HT1080 (cell line): ENCODE results near the gene CACHD1. TPM values are rescaled to one million over a fixed set of nuclear protein-coding genes. Genes with fewer than 3 reads are reported as not detected.
A peak's percentile ranks its signal among the peaks of the same experiment; 100 is the strongest.

Source experiments
- DNase-seq: peaks from one replicate; pipeline ENCODE4 v3.0.0-alpha.2; 2015; ENCODE audit warnings: low read depth
- total RNA-seq: library from RNA; depleted of rRNA; stranded (reverse); fragments of >200 nt; shearing (Covaris generic); gene quantifications from 2 replicates; pipeline ENCODE4 v1.2.3, GENCODE V29; 2014

Gene CACHD1
- total RNA-seq, 1 experiment from 2014 or later: 6.0 TPM

- DNase-seq: no peak
Observed at GRCh38 chr1:64545118-64545843, 75.4 kb downstream of the CACHD1 start.

DNA sequence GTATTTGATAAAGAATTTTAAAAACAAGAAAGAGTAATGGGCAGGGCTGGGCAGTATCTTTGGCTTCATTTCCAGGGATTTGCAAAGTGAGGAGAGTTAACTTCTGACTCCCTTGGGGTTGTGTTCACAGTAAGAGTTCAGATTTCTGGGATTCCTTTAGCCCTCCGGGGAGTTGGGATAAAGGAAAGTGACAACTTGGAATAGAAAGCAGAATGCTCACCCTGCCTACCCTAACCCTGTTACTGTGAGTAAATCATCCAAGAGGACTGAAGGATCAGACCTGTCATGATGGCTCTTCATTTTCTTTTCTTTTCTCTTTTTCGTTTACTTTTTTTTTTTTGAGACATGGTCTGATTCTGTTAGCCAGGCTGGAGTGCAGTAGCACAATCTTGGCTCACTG lies 76.1 kb downstream of the CACHD1 start:
- DNase-seq: no peak

- no peak for DNase-seq
Observed at GRCh38 chr1:64549464-64550239, 79.7 kb downstream of the CACHD1 start.

- no peak for DNase-seq
Observed at GRCh38 chr1:64550510-64550909, 80.6 kb downstream of the CACHD1 start.

DNA sequence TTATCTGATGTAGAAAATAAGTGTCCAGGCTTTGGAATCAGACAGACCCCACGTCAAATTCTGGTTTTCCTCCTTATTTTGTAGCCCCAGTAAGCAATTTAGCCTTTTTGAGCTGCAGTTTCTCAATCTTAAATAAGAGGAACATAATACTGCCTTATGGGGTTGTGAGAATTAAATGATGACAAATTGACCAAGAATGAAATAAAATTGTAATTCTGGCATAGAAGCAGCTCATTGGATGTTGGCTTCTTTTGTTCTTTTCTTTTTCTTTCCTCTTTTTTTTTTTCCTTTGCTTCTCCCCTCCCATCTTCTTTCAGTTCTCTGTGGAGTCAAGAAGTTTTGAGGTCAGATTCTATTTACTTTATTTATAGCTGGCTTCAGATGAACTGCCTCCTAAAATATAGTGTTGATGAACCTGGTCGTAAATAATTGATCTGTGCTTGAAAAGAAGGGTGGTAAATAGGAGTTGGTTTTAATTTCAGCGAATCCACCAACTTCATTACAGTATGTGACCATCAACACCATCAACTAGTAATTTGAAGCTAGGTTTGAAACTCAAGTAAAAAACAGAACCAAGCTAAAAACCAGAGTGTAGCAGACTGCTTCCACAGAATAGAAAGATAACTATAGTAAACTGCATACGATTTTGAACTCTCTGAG lies 81.1 kb downstream of the CACHD1 start:
- DNase-seq: no peak

GRCh38 chr1:64553285-64553684 lies 83.4 kb downstream of the CACHD1 start:
- DNase-seq: no peak

GRCh38 chr1:64555947-64556346 lies 86.0 kb downstream of the CACHD1 start:
- no peak for DNase-seq

- no peak for DNase-seq
Observed at GRCh38 chr1:64561993-64562392, 92.1 kb downstream of the CACHD1 start.

GRCh38 chr1:64563958-64564565 lies 94.1 kb downstream of the CACHD1 start:
- no peak for DNase-seq

- DNase-seq: no peak
Observed at GRCh38 chr1:64564891-64565290, 95.0 kb downstream of the CACHD1 start.

DNA sequence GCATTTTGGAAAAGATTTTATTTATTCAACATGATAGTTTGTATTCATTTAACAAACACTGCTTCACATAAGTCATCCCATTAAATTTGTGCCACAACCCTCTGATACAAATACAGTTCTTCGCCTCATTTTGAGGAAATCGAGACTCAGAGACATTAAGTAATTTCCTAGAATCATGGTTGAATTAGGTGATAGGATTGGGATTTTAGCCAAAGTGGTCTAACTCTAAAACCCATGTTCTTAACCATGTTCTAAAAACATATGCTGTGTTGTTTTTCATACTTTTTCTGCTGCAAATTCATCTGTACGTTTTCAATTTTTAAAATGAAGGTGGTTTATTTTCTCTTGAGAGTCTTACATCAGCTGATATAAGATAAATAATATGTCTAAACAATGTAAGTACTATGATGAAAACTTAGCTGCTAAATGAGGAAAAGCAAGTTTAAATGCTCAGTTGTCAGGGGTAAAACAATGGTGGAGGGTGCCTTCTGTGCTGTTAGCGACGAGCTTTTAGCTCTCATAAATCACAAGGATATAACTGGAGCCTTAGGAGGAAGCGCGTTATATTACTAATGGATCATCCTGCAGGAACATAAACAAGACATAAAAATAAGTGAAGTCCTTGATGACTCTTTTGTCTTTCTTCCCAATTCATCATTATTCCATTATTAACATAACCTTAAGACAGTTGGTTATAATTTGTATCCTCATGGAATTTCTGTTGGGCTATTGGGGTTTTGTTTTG lies 97.7 kb downstream of the CACHD1 start:
- no peak for DNase-seq

GRCh38 chr1:64568171-64568450 lies 98.2 kb downstream of the CACHD1 start:
- no peak for DNase-seq

GRCh38 chr1:64569411-64569810 lies 99.5 kb downstream of the CACHD1 start:
- no peak for DNase-seq

DNA sequence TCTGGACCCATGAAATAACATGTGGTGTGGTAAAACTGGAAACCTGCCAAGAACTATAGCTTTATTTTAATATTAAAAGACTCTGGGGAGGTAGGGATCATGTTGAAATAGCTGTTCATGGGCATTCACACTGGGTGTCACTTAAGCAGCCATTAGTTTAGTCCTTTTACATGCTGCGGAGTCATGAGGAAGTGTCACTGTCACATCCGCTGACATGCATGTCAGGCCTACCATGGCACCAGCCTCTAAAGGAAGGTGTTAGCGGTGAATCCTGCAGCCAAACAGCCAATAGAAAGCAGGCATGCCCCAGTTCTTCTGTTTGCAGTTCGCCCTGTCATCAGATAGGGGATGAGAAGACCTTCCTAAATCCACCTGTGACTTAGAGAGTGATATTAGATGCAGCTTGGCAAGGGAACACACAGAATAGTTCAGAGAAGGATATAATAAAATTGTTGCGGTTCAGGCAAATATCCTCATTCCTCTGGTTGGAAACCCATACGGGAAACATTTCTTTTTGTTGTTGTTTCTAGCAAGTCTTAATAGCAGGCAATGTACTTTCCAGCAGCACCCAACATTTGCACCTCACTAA lies 100.4 kb downstream of the CACHD1 start:
- no peak for DNase-seq

- DNase-seq: no peak
Observed at GRCh38 chr1:64572222-64572900, 102.4 kb downstream of the CACHD1 start.

DNA sequence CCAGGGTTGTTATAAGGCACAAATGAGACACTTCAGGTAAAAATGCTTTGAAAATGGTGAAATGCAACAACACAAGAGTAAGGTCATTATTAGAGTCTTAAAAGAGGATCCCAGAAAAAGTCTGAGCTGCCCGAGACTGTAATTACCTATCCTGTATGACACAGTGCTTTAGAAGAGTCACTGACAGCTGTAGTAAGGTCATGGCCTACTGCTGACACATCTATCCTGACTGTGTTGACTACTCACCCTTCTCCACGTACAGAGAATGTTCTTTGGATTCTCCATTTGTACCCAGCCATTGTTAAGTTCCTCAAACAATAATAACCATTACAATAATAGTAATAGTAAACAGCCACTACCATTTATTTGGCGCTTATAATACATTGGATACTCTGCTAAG lies 104.4 kb downstream of the CACHD1 start:
- peak; percentile 65 for DNase-seq

GRCh38 chr1:64575881-64576676 lies 106.2 kb downstream of the CACHD1 start:
- no peak for DNase-seq

DNA sequence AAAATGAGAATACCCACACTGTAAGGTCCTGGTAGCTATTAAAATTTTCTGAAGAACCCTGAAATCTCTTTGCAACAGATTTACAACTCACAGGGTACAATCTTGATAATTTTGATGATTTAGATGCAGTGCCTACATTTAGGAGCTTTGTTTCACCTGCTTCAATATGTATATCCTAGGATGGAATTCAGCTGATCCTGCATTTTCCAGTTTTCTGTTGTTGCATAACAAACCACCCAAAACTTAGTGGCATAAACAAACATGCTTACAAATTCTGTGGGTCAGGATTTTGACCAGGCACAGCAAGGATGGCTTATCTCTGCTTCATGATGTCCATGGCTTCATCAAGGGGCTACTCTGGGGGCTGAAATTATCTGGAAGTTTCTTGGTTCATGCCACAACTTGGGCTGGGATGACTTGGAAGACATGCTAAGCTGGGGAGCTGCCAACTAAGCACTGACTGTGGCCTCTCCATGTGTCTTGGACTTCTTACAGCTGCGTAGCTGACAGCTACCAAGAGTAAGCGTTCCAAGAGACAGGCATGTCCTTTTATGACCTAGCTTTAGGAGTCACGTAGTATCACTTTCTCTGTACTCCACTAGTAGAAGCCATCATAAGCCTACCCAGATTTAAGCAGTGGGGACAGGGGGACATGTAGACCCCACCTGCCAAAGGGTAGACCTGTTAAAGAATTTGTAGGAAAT lies 108.5 kb downstream of the CACHD1 start:
- no peak for DNase-seq

- no peak for DNase-seq
Observed at GRCh38 chr1:64579767-64580166, 109.8 kb downstream of the CACHD1 start.
